GM10847 (cell line): Measurements from ENCODE around the gene NTNG2.

Experiments used
- POLR2A ChIP-seq: IDR thresholded peaks from 2 replicates; pipeline ENCODE4 v1.6.1; 2011; ENCODE audit not compliant: insufficient read length; ENCODE audit errors: extremely low read depth

NTNG2 gene

GRCh38 chr9:132266017-132266416, 104.2 kb downstream of the NTNG2 start:
- TF ChIP-seq POLR2A, result no peak

- TF ChIP-seq POLR2A, result no peak
These were observed 105.8 kb downstream of the NTNG2 start for GRCh38 chr9:132267660-132268059.

GRCh38 chr9:132268725-132269352, 107.0 kb downstream of the NTNG2 start:
- TF ChIP-seq POLR2A, result no peak

- no peak for TF ChIP-seq POLR2A
These were observed 113.0 kb downstream of the NTNG2 start for GRCh38 chr9:132274861-132275260.

- no peak for TF ChIP-seq POLR2A
These were observed 121.3 kb downstream of the NTNG2 start for GRCh38 chr9:132283165-132283564.

GRCh38 chr9:132283863-132284262, 122.0 kb downstream of the NTNG2 start:
- no peak for TF ChIP-seq POLR2A

GRCh38 chr9:132287256-132287760, 125.5 kb downstream of the NTNG2 start:
- TF ChIP-seq POLR2A, result no peak

- no peak for TF ChIP-seq POLR2A
These were observed 126.5 kb downstream of the NTNG2 start for GRCh38 chr9:132288361-132288760.

GRCh38 chr9:132288966-132289365, 127.1 kb downstream of the NTNG2 start:
- no peak for TF ChIP-seq POLR2A

- TF ChIP-seq POLR2A, result no peak
These were observed 131.4 kb downstream of the NTNG2 start for GRCh38 chr9:132293145-132293721.
